HUES64 (cell line): ENCODE results near the gene CMTM2.
"Not testable (repeated sequence)": the region's sequence is repeated elsewhere in the genome, so short reads cannot be mapped to it uniquely, and the experiment has no call there.

Experiments
- H3K27ac ChIP-seq: 2 replicates; pipeline ENCODE4 v1.7.0; 2013; ENCODE audit warnings: low read depth, low read length, inconsistent platforms
- H3K27me3 ChIP-seq: 2 replicates; pipeline ENCODE4 v1.6.1; 2013; ENCODE audit warnings: mild to moderate bottlenecking, low read length; ENCODE audit not compliant: insufficient read depth
- H3K36me3 ChIP-seq: 2 replicates; pipeline ENCODE4 v1.6.1; 2013; ENCODE audit warnings: mild to moderate bottlenecking, low read length; ENCODE audit not compliant: insufficient read depth
- H3K4me1 ChIP-seq: 2 replicates; pipeline ENCODE4 v1.6.1; 2013; ENCODE audit warnings: mild to moderate bottlenecking, low read length, moderate library complexity; ENCODE audit not compliant: insufficient read depth
- H3K4me3 ChIP-seq: 2 replicates; pipeline ENCODE4 v1.5.1; 2013; ENCODE audit warnings: mild to moderate bottlenecking, low read length, moderate library complexity
- H3K9ac ChIP-seq: 2 replicates; pipeline ENCODE4 v1.6.1; 2013; ENCODE audit warnings: mild to moderate bottlenecking, low read depth, low read length
- H3K9me3 ChIP-seq: 2 replicates; pipeline ENCODE4 v1.6.1; 2013; ENCODE audit warnings: low read depth, low read length; ENCODE audit not compliant: insufficient read depth
- WGBS: fragments of 150-250, 120-280 bp; methylation state at CpG from one replicate; pipeline ENCODE4 v1.1.7; 2013; ENCODE audit warnings: missing lambda C conversion rate; 5-methylcytosine and 5-hydroxymethylcytosine counted together

CMTM2 gene

GRCh38 chr16:66554021-66554420 is 25.2 kb upstream of the CMTM2 start:
- no peak overlapping the region for H3K4me3 ChIP-seq
- no peak overlapping the region for H3K27ac ChIP-seq
- peaks cover 3% of the 10 kb centered on the region; the same call in 1 of the 2 replicates for H3K4me1 ChIP-seq
- no peak overlapping the region for H3K9ac ChIP-seq
- peaks cover 8% of the 10 kb centered on the region for H3K27me3 ChIP-seq
- no peaks in the 10 kb centered on the region for H3K9me3 ChIP-seq
- H3K36me3 ChIP-seq: no peaks in the 10 kb centered on the region
- WGBS: 93% methylated on average over 3 of the region's 3 CpGs

- WGBS: 95% methylated on average over 6 of the region's 6 CpGs
- Histone ChIP-seq H3K27ac (no peak overlapping the region), H3K36me3 (no peaks in the 10 kb centered on the region), H3K4me3 (no peak overlapping the region), H3K27me3 (peaks cover 8% of the 10 kb centered on the region), H3K9ac (no peak overlapping the region), H3K9me3 (no peaks in the 10 kb centered on the region), H3K4me1 (no peaks in the 10 kb centered on the region)
These were observed 24.8 kb upstream of the CMTM2 start for GRCh38 chr16:66554495-66554894.

DNA sequence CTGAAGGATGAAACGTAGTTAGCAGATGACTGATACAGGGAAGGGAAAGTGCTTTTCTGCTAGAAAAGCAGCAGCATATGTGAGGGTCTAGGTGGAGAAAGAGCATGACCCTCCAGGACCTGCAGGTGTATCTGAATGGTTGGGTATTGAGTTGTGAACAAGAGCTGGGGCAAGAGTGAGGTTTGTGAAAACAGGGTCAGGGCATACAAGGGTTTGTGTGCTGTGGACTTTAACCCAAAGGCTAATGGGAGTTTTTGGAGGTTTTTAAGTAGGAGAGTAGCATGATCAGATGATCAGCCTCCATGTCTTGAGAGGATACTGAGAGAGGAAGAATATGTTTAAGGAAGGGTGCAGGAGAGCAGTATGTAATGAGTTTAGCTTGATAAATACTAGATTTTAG is 19.2 kb upstream of the CMTM2 start:
- no peaks in the 10 kb centered on the region for H3K9me3 ChIP-seq
- H3K4me1 ChIP-seq: no peaks in the 10 kb centered on the region
- no peaks in the 10 kb centered on the region for H3K27me3 ChIP-seq
- no peak overlapping the region for H3K27ac ChIP-seq
- H3K9ac ChIP-seq: no peak overlapping the region
- 94% methylated on average over 1 of the region's 1 CpG for WGBS
- H3K4me3 ChIP-seq: no peak overlapping the region
- H3K36me3 ChIP-seq: peaks cover 6% of the 10 kb centered on the region; the same call in 1 of the 2 replicates

GRCh38 chr16:66561381-66562080 is 17.7 kb upstream of the CMTM2 start:
- Histone ChIP-seq H3K9ac (no peak overlapping the region), H3K27me3 (no peaks in the 10 kb centered on the region), H3K4me3 (no peak overlapping the region), H3K27ac (no peak overlapping the region), H3K36me3 (peaks cover 6% of the 10 kb centered on the region; the same call in 1 of the 2 replicates), H3K4me1 (no peaks in the 10 kb centered on the region), H3K9me3 (no peaks in the 10 kb centered on the region)
- 92% methylated on average over 2 of the region's 3 CpGs for WGBS

DNA sequence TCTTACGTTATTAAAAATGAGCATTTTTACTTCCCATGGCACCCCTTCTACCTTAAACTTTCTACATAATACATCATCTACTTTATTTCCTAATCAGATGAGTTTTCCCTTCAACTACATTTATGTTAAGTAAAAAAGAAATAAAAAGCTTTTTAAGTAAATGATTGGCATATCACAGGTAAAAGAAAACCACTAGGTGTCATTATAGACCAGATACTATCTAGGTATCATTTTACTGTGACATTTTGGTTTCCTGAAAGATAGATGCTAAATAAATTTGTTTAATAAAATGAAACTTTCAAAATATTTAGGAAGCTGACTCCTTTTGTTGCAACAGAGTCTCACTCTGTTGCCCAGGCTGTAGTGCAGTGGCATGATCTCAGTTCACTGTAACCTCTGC is 16.9 kb upstream of the CMTM2 start:
- H3K4me3 ChIP-seq: no peak overlapping the region
- peaks cover 6% of the 10 kb centered on the region; the same call in 1 of the 2 replicates for H3K36me3 ChIP-seq
- no peaks in the 10 kb centered on the region for H3K4me1 ChIP-seq
- no peaks in the 10 kb centered on the region for H3K27me3 ChIP-seq
- no peak overlapping the region for H3K9ac ChIP-seq
- 88% methylated on average over 1 of the region's 1 CpG for WGBS
- no peaks in the 10 kb centered on the region for H3K9me3 ChIP-seq
- H3K27ac ChIP-seq: no peak overlapping the region

DNA sequence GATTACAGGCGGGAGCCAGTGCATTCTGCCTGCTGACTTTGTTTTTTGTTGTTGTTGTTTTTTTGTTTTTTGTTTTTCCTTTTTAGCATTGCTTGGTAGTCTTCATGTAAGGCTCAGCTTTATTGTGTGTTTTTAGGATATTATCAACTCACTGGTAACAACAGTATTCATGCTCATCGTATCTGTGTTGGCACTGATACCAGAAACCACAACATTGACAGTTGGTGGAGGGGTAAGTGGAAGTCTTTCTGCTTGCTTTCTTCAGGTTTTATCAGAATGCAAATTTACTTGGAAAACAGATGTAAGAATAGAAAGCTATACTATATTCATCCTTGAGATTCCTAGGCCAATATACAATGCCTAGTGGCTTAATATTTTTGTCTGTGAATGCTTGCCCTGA is 16.3 kb upstream of the CMTM2 start:
- Histone ChIP-seq H3K4me1 (no peaks in the 10 kb centered on the region), H3K36me3 (peaks cover 6% of the 10 kb centered on the region; the same call in 1 of the 2 replicates), H3K9me3 (no peaks in the 10 kb centered on the region), H3K27ac (no peak overlapping the region), H3K27me3 (no peaks in the 10 kb centered on the region), H3K4me3 (no peak overlapping the region), H3K9ac (no peak overlapping the region)
- WGBS: 95% methylated on average over 2 of the region's 2 CpGs

GRCh38 chr16:66563574-66564334 is 15.5 kb upstream of the CMTM2 start:
- Histone ChIP-seq H3K27me3 (no peaks in the 10 kb centered on the region), H3K4me3 (no peak overlapping the region), H3K9me3 (no peaks in the 10 kb centered on the region), H3K36me3 (peaks cover 6% of the 10 kb centered on the region; the same call in 1 of the 2 replicates), H3K4me1 (no peaks in the 10 kb centered on the region), H3K27ac (no peak overlapping the region), H3K9ac (no peak overlapping the region)
- 100% methylated on average over 2 of the region's 2 CpGs for WGBS

DNA sequence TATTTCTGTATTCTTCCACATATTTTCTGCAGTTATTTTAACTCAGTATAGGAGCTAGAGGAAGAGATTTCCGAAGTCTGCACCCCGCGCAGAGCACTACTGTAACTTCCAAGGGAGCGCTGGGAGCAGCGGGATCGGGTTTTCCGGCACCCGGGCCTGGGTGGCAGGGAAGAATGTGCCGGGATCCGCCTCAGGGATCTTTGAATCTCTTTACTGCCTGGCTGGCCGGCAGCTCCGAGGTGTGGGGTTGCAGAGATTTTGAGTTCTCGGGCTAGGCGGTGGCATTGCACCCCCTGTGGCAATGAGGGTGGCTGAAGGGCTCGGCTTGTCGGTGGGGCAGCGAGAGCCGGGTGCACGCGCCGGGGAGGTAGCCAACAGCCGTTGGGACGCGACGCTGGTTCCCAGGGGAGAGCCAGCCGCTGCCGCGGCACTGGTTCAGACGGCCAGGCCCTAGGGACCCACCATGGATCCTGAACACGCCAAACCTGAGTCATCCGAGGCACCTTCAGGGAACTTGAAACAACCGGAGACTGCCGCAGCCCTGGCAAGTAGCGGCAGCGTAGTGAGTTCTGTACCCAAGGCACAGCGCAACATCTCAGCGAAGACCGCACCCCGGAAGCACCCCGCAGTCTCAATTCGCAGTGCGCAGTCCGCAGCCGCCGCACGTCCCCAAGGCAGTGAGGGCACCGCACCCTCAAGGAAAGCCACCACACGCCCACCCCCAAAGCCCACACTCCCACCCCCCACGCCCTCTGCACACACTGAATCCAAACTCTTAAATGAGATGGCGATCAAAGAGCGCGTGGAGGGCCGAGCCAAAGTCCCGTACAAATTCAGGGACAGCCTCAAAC is 13.0 kb upstream of the CMTM2 start, which contains the start of gene CMTM1:
Gene CMTM1, plus strand, starts transcription at position 389 of the 851 bp plus-strand sequence. Its CDS starts 75 bp downstream, at position 464.
- no peak within 1 kb of the TSS for H3K27ac ChIP-seq
- no peak within 1 kb of the TSS for H3K4me3 ChIP-seq
- no peaks in the 10 kb centered on the region for H3K9me3 ChIP-seq
- H3K36me3 ChIP-seq: peaks cover 6% of the 10 kb centered on the region; the same call in 1 of the 2 replicates
- 94% methylated on average over 54 of the region's 54 CpGs for WGBS
- H3K4me1 ChIP-seq: no peaks in the 10 kb centered on the region
- no peaks in the 10 kb centered on the region for H3K27me3 ChIP-seq
- no peak within 1 kb of the TSS for H3K9ac ChIP-seq

GRCh38 chr16:66567270-66567669 is 12.0 kb upstream of the CMTM2 start:
- not testable (repeated sequence) for H3K4me3 ChIP-seq, H3K9me3 ChIP-seq, H3K9ac ChIP-seq, H3K27me3 ChIP-seq, H3K27ac ChIP-seq, H3K4me1 ChIP-seq, H3K36me3 ChIP-seq
- 100% methylated on average over 1 of the region's 3 CpGs for WGBS

DNA sequence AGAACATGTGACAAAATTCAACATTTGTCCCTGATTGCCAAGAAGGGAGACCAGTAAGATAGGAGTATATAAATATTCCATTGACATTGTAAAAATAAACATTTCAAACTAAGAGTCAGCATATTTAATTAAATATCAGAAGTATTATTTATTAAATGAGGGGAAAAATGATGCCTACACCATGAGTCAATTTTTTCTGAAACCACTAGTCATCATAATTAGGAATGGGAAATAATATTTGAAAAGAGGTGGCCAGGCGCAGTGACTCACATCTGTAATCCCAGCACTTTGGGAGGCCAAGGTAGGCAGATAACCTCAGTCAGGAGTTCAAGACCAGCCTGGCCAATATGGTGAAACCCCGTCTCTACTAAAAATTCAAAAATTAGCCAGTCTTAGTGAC is 10.9 kb upstream of the CMTM2 start:
- 93% methylated on average over 2 of the region's 2 CpGs for WGBS
- H3K4me1 ChIP-seq: no peaks in the 10 kb centered on the region
- no peaks in the 10 kb centered on the region for H3K27me3 ChIP-seq
- no peaks in the 10 kb centered on the region for H3K9me3 ChIP-seq
- H3K4me3 ChIP-seq: no peak overlapping the region
- H3K9ac ChIP-seq: no peak overlapping the region
- peaks cover 6% of the 10 kb centered on the region; the same call in 1 of the 2 replicates for H3K36me3 ChIP-seq
- H3K27ac ChIP-seq: no peak overlapping the region

GRCh38 chr16:66569131-66569530 is 10.1 kb upstream of the CMTM2 start:
- Histone ChIP-seq H3K27ac (no peak overlapping the region), H3K36me3 (no peaks in the 10 kb centered on the region), H3K27me3 (no peaks in the 10 kb centered on the region), H3K4me1 (no peaks in the 10 kb centered on the region), H3K9me3 (no peaks in the 10 kb centered on the region), H3K4me3 (no peak overlapping the region), H3K9ac (no peak overlapping the region)
- 100% methylated on average over 1 of the region's 1 CpG for WGBS
